B cell (primary cell): ENCODE results near the gene TBC1D10A. TPM values are rescaled to one million over a fixed set of nuclear protein-coding genes. Genes with fewer than 3 reads are reported as not detected.

ENCODE experiments used
- ATAC-seq: fragments of 200-7000 bp; cut with Tn5 transposase; one replicate; pipeline ENCODE4 v1.10.0; 2021; ENCODE audit warnings: low read depth, mild to moderate bottlenecking, moderate number of reproducible peaks, moderate library complexity
- CTCF ChIA-PET: fragments of 350-600 bp; sonication (Branson Sonifier 250); formaldehyde crosslinking; loops from one replicate; lab custom pipeline; 2021; ENCODE audit warnings: antibody characterized with exemption, inconsistent platforms; lab: Charles Lee
- POLR2A ChIA-PET: fragments of 350-600 bp; sonication (Branson Sonifier 250); formaldehyde crosslinking; loops from one replicate; lab custom pipeline; 2021; ENCODE audit warnings: antibody characterized with exemption; lab: Charles Lee
- DNase-seq: peaks from one replicate; pipeline ENCODE4 v3.0.0; 2013
- H2AFZ ChIP-seq: 2 replicates; pipeline ENCODE4 v1.6.1; 2012; ENCODE audit warnings: mild to moderate bottlenecking, low read depth, low read length; ENCODE audit not compliant: insufficient read depth, poor library complexity, severe bottlenecking
- H3K27ac ChIP-seq, 2 donors: 1 replicate in 1 of 2; 2 replicates in 1 of 2; pipeline ENCODE4 v1.5.1; 2012 to 2013; ENCODE audit warnings: low read length in 2 of 2, mild to moderate bottlenecking in 2 of 2, moderate library complexity in 1 of 2
- H3K27me3 ChIP-seq, 4 experiments: fragments of 200-600 bp in 1 of 4; sonication (generic) in 1 of 4; replicated peaks in 1 of 4; 1 replicate in 2 of 4; 2 replicates in 2 of 4; pipeline versions ENCODE4 v1.6.1 to v1.7.0; 2013 to 2016; ENCODE audit warnings: low read length in 3 of 4, mild to moderate bottlenecking in 2 of 4, mixed read lengths in 1 of 4, moderate library complexity in 1 of 4; ENCODE audit not compliant: insufficient read depth in 4 of 4, control insufficient read depth in 3 of 4; ENCODE audit errors: control extremely low read depth in 1 of 4
- H3K36me3 ChIP-seq, 2 experiments: replicated peaks in 1 of 2; 1 replicate in 1 of 2; 2 replicates in 1 of 2; pipeline versions ENCODE4 v1.6.1 to v1.7.1; 2013; ENCODE audit warnings: low read length in 1 of 2; ENCODE audit not compliant: insufficient read depth in 2 of 2, control insufficient read depth in 1 of 2; ENCODE audit errors: control extremely low read depth in 1 of 2, extremely low read depth in 1 of 2
- H3K4me1 ChIP-seq, 2 donors: fragments of 200-600 bp in 1 of 2; sonication (generic) in 1 of 2; 1 replicate in 1 of 2; 2 replicates in 1 of 2; pipeline versions ENCODE4 v1.5.1 to v1.6.1; 2013 to 2017; ENCODE audit warnings: low read length in 2 of 2; ENCODE audit not compliant: control insufficient read depth in 2 of 2, insufficient read depth in 2 of 2
- H3K4me2 ChIP-seq: replicated peaks from 2 replicates; pipeline ENCODE3; 2012; ENCODE audit warnings: mild to moderate bottlenecking, low read depth, low read length; ENCODE audit not compliant: poor library complexity, severe bottlenecking
- H3K4me3 ChIP-seq, 5 experiments: fragments of 200-600 bp in 1 of 5; sonication (generic) in 1 of 5; 1 replicate in 3 of 5; 2 replicates in 2 of 5; pipeline versions ENCODE4 v1.5.1 to v1.7.0; 2011 to 2016; ENCODE audit warnings: low read length in 4 of 5, mild to moderate bottlenecking in 4 of 5, low read depth in 2 of 5, control low read depth in 1 of 5, moderate library complexity in 1 of 5; ENCODE audit not compliant: insufficient read depth in 1 of 5; ENCODE audit errors: control extremely low read depth in 1 of 5, extremely low read depth in 1 of 5
- H3K79me2 ChIP-seq: fragments of 200-600 bp; sonication (generic); one replicate; pipeline ENCODE4 v1.6.0; 2016; ENCODE audit warnings: low read length; ENCODE audit not compliant: control insufficient read depth, insufficient read depth
- H3K9ac ChIP-seq: fragments of 200-600 bp; sonication (generic); 2 replicates; pipeline ENCODE4 v1.6.1; 2017; ENCODE audit warnings: mild to moderate bottlenecking, low read length, moderate library complexity
- H3K9me3 ChIP-seq, 3 donors: one replicate each; pipeline versions ENCODE4 v1.6.1 to v1.7.1; 2013; ENCODE audit warnings: low read length in 2 of 3; ENCODE audit not compliant: control insufficient read depth in 2 of 3, insufficient read depth in 1 of 3; ENCODE audit errors: control extremely low read depth in 1 of 3
- H4K20me1 ChIP-seq: 2 replicates; pipeline ENCODE4 v1.6.0; 2012; ENCODE audit warnings: mild to moderate bottlenecking, low read length; ENCODE audit not compliant: insufficient read depth, control insufficient read depth, poor library complexity, severe bottlenecking
- H3K27ac Mint-ChIP-seq: one replicate; pipeline ENCODE4 v1.8.0; 2021; ENCODE audit warnings: mixed read lengths
- H3K27me3 Mint-ChIP-seq: one replicate; pipeline ENCODE4 v1.8.0; 2021; ENCODE audit warnings: mixed read lengths
- H3K4me1 Mint-ChIP-seq: one replicate; pipeline ENCODE4 v1.8.0; 2021; ENCODE audit warnings: mixed read lengths
- H3K4me3 Mint-ChIP-seq: one replicate; pipeline ENCODE4 v1.8.0; 2021; ENCODE audit warnings: mixed read lengths
- H3K9me3 Mint-ChIP-seq: one replicate; pipeline ENCODE4 v1.8.0; 2022; ENCODE audit warnings: mixed read lengths; ENCODE audit not compliant: insufficient read depth
- CTCF ChIP-seq: fragments of 200-600 bp; IDR thresholded peaks from one replicate; pipeline ENCODE4 v1.8.0; 2022; ENCODE audit warnings: antibody characterized with exemption, mild to moderate bottlenecking
- EZH2 ChIP-seq: IDR thresholded peaks from 2 replicates; pipeline ENCODE4 v1.6.1; 2012; ENCODE audit warnings: borderline replicate concordance, low read depth, mild to moderate bottlenecking, moderate library complexity, low read length; ENCODE audit not compliant: insufficient read depth, poor library complexity, severe bottlenecking
- WGBS: methylation state at CpG from one replicate; pipeline ENCODE4 v1.1.5; 2013; ENCODE audit warnings: missing lambda C conversion rate; ENCODE audit not compliant: insufficient coverage; 5-methylcytosine and 5-hydroxymethylcytosine counted together
- intact Hi-C: fragments of 100-400 bp; cut with micrococcal nuclease; formaldehyde crosslinking; loops from one replicate; pipeline ENCODE4 v1.10.0; 2022
- polyA plus RNA-seq: library from polyadenylated mRNA; depleted of rRNA; stranded (reverse); fragments of >200 nt; gene quantifications from 2 replicates; pipeline ENCODE4 v1.2.3, GENCODE V29; 2012
- total RNA-seq, 2 donors: library from RNA; stranded (reverse); fragments of 120-200 nt in 1 of 2; gene quantifications; 1 replicate in 1 of 2; 2 replicates in 1 of 2; pipeline versions ENCODE4 v1.2.3 to v1.2.4, GENCODE V29; 2013 to 2022

Gene TBC1D10A
- total and polyA plus RNA-seq, 2 donors (not counting 1 experiment from before 2014, with no cell fraction given): 45.2 to 58.4 TPM

- H3K27me3 Mint-ChIP-seq: no peaks in the 10 kb centered on the region
- peak overlapping the region; percentile 84 for H3K4me2 ChIP-seq
- H3K9me3 Mint-ChIP-seq: no peaks in the 10 kb centered on the region
- H4K20me1 ChIP-seq: peaks cover 68% of the 10 kb centered on the region
- peak overlapping the region; percentile 38 for H3K4me3 Mint-ChIP-seq
- TF ChIP-seq EZH2: no peak
- TF ChIP-seq CTCF: no peak
- peaks cover 52% of the 10 kb centered on the region for H3K4me1 Mint-ChIP-seq
- peaks cover 82% of the 10 kb centered on the region for H3K79me2 ChIP-seq
- H2AFZ ChIP-seq: no peak overlapping the region
- H3K4me3 ChIP-seq: no peak overlapping the region
- peak overlapping the region in 1 of 2 donors; percentile 37 for H3K27ac ChIP-seq
- ATAC-seq: no peak
- CTCF ChIA-PET: interaction anchor here (0.6 to 12.3 kb wide), 4 partner anchors 29 to 239 kb away, joined by 3 to 169 read pairs (median 4); partner anchors contain the start of gene CASTOR1
- POLR2A ChIA-PET: interaction anchor here (1.8 kb wide), 1 partner anchor 28 kb away, joined by 7 read pairs; the partner anchor contains the start of gene TBC1D10A
- no peaks in the 10 kb centered on the region for H3K9me3 ChIP-seq
- WGBS: 100% methylated on average over 1 of the region's 5 CpGs
- DNase-seq: no peak
- no peak overlapping the region for H3K9ac ChIP-seq
- H3K36me3 ChIP-seq: peaks cover 9 to 38% of the 10 kb centered on the region in 2 experiments
- no peaks in the 10 kb centered on the region for H3K27me3 ChIP-seq
- intact Hi-C loops: no loop called here
- peak overlapping the region; percentile 27 for H3K27ac Mint-ChIP-seq
- H3K4me1 ChIP-seq: peaks cover 24 to 35% of the 10 kb centered on the region in 2 donors
Measured at GRCh38 chr22:30354644-30355043, 27.9 kb upstream of the TBC1D10A start.

- peaks cover 94% of the 10 kb centered on the region for H3K79me2 ChIP-seq
- peaks cover 87% of the 10 kb centered on the region for H4K20me1 ChIP-seq
- no peaks in the 10 kb centered on the region for H3K9me3 ChIP-seq
- H3K4me2 ChIP-seq: no peak overlapping the region
- Mint-ChIP-seq H3K27me3 (no peaks in the 10 kb centered on the region), H3K9me3 (no peaks in the 10 kb centered on the region), H3K4me1 (peaks cover 52% of the 10 kb centered on the region), H3K27ac (no peak overlapping the region), H3K4me3 (no peak overlapping the region)
- peaks cover 20 to 26% of the 10 kb centered on the region in 2 donors for H3K4me1 ChIP-seq
- peaks cover 15 to 66% of the 10 kb centered on the region in 2 experiments for H3K36me3 ChIP-seq
- intact Hi-C loops: no loop called here
- TF ChIP-seq CTCF (no peak), EZH2 (no peak)
- ATAC-seq (no peak), DNase-seq (no peak)
- H2AFZ ChIP-seq: no peak overlapping the region
- WGBS: 96% methylated on average over 3 of the region's 3 CpGs
- no peaks in the 10 kb centered on the region for H3K27me3 ChIP-seq
- POLR2A ChIA-PET: interaction anchor here (0.7 kb wide), 1 partner anchor 24 kb away, joined by 3 read pairs; the partner anchor contains the start of gene TBC1D10A
- no peak overlapping the region for H3K9ac ChIP-seq
- CTCF ChIA-PET: interaction anchor here (0.6 to 12.3 kb wide), 3 partner anchors 25 to 63 kb away, joined by 3 to 169 read pairs (median 5); partner anchors contain the start of genes CASTOR1 and TBC1D10A
- H3K4me3 ChIP-seq: no peak overlapping the region
- H3K27ac ChIP-seq: no peak overlapping the region
Measured at GRCh38 chr22:30351226-30351625, 24.5 kb upstream of the TBC1D10A start.
